CD4-positive, alpha-beta T cell treated with Interleukin-6 for 4 hours (primary cell): ENCODE measurements around the gene CXCL3.

Source experiments
- DNase-seq: peaks from one replicate; pipeline ENCODE4 v3.0.0-alpha.2; 2020; ENCODE audit warnings: mixed read lengths

CXCL3 gene

DNA sequence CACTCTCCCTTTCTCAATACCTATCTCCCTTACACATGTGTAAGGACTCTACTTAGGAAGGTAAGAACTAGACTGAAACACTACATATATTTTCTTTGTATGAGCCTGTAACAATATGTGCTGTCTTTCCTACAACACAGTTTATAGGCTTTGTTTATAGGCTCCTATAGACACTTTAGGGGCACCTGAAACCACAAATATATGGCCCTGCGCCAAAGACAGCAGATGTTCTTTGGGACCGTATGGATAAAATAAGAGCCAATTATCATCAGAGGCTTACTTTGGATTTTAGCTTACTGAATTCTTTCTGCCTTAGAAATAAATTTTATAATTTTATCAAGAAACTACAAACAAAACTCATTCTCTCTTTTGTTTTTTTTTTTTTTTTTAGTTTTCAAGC, 16.6 kb upstream of the CXCL3 start:
- DNase-seq = no peak

- DNase-seq = no peak
Observed at GRCh38 chr4:74054483-74055047, 16.1 kb upstream of the CXCL3 start.

GRCh38 chr4:74047152-74047551, 8.7 kb upstream of the CXCL3 start:
- DNase-seq = no peak

DNA sequence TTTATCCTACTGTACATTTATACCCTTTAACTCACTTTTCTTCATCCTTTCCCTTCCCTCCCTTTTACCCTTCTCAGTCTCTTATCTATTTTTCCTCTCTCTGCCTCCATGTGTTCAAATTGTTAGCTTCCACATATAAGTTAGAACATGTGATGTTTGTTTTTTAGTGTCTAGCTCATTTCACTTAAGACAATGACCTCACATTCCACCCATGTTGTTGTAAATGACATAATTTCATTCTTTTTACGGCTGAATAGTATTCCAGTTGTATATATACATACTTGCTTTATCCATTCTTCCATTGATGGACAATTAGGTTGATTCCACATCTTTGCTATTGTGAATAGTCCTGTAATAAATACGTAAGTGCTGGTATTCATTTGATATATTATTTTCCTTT, 7.3 kb upstream of the CXCL3 start:
- DNase-seq = no peak

GRCh38 chr4:74045247-74045646, 6.8 kb upstream of the CXCL3 start:
- DNase-seq = no peak

DNA sequence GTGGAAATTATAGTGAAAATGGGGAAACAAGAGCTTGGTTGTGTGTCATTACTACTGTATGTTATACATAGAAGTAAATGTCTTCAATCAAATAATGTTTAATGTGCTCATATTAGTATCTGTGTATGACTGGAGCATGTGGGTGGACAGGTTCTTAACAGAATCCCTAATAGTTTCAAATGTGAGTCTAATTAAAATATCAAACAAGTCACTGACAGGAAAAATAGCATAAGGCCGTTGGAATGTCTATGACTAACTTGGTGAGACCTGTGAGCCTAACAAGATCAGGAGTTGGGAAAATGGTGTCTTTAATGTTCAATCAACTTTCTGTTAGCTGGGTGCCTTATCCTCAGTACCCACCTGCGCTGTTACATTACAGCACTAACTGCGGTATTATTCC, 6.2 kb upstream of the CXCL3 start:
- DNase-seq = no peak

GRCh38 chr4:74042681-74043080, 4.2 kb upstream of the CXCL3 start:
- DNase-seq = no peak

GRCh38 chr4:74041418-74041817, 2.9 kb upstream of the CXCL3 start:
- no peak for DNase-seq

DNA sequence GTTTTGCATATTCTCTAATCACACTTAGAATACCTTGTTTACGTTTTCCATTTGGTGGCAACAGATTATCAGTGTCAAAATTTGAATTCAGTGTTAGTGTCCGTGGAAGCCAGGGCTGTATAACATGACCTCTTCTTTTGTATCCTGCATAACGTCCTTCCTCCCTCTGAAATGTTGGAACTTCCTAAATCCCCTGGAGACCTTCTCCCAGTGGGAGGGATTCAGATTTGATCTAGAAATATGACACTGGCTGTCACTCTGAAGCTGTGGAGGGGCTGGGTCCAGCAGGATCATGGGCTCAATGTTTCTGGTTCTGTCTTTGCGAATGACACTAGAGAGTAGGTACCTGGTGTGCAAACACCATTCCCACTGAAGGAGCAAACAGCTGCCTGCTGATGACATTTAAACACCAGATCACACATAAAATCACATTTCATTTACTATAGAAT, 850 bp upstream of the CXCL3 start:
- DNase-seq = no peak

DNA sequence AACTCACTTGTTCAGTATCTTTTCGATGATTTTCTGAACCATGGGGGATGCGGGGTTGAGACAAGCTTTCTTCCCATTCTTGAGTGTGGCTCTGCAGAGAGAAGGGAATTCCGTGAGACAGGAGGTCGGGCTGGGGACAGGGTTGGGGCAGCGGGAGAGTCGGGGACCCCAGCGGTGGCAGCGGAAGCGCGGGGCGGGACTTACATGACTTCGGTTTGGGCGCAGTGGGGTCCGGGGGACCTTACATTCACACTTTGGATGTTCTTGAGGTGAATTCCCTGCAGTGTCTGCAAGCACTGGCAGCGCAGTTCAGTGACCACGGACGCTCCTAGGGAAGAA, 434 bp downstream of the CXCL3 start:
- DNase-seq = no peak

DNA sequence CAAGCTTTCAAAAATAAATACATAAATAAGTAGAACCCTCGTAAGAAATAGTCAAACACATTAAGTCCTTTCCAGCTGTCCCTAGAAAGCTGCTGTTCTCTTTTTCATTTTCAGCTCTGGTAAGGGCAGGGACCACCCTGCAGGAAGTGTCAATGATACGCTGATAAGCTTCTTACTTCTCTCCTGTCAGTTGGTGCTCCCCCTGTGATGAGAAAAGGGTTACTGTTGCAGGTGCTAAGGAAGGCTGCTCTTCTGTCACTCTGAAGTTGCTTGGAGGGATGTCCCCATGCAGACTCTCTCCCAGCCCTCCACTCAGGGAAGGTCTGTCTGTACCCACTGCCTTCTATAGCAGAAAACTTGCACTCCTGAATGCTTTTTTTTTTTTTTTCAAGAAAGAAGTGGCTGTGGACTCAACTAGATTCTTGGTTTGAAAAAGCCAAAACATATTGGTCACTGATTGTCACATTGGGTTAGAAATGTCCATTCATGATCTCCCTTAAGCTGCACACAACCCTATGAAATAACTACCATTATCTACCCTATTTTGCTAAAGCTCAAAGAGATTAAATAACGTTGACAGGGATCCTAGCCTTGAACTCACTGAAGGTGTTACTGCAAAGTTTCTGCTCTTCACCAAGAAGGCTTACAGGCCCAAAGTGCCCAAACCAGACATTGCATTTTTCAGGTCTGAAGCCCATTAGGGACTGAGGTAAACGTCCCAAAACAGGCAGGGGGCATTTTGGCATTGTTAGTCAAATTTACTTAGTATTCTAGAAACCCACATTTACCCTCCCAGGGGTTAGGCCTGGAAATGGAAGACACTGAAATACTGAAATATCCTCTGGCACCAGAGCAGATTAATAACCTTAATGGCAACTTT, 1.2 kb downstream of the CXCL3 start:
- DNase-seq = no peak

GRCh38 chr4:74033739-74034138, 4.8 kb downstream of the CXCL3 start:
- DNase-seq = no peak

DNA sequence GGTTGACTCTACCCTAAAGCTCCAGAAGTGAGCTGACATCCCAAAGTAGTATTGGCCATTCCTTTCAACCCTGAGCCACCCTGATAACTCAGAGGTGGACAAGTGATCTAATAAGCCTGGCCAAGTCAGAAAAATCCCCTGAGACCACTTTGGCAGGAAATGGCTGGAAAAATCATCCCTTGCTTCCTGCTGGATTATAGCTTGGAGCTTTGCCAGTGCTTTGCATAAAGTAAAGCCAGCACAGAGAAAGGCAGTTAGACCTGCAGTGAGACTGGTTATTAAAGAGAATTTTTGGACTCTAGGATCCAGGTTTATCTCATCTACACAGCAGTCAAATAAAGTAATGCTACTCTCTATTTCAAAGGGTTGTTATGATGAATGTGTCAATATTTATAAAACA, 6.4 kb downstream of the CXCL3 start:
- DNase-seq = no peak

GRCh38 chr4:74031576-74031975, 6.9 kb downstream of the CXCL3 start:
- DNase-seq = no peak

GRCh38 chr4:74030285-74030684, 8.2 kb downstream of the CXCL3 start:
- no peak for DNase-seq

GRCh38 chr4:74028504-74028903, 10.0 kb downstream of the CXCL3 start:
- no peak for DNase-seq

- DNase-seq = no peak
Observed at GRCh38 chr4:74023709-74024108, 14.8 kb downstream of the CXCL3 start.

GRCh38 chr4:74021601-74022000, 16.9 kb downstream of the CXCL3 start:
- no peak for DNase-seq

GRCh38 chr4:74018771-74019170, 19.7 kb downstream of the CXCL3 start:
- DNase-seq = no peak

- DNase-seq = no peak
Observed at GRCh38 chr4:74018116-74018515, 20.4 kb downstream of the CXCL3 start.

GRCh38 chr4:74016068-74016467, 22.4 kb downstream of the CXCL3 start:
- DNase-seq = no peak

GRCh38 chr4:74015126-74015780, 23.2 kb downstream of the CXCL3 start:
- DNase-seq = no peak

DNA sequence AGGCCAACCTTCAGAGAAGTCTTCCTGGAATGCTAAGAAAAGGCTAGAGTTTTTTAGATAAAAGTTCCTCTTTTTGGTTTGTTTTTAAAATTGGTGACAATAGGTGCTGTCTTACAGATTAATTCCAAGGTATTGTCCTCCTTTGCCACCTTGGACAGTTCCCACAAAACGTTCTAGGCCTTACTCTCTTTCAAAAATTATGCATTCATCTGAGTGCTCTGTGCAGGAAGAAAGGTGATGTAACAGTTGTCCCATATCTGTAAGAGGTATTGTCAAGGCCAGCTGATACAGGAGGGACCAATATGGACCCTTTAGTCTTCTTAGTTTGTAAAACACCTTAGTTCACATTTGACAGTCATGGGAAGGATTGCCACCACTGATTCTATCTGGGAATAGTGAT, 24.2 kb downstream of the CXCL3 start:
- no peak for DNase-seq

GRCh38 chr4:74013264-74013663, 25.2 kb downstream of the CXCL3 start:
- DNase-seq = no peak
